Stimulated activated CD4-positive, alpha-beta T cell treated with anti-CD3 and anti-CD28 coated beads, Interleukin-12 subunit alpha, Interleukin-12 subunit beta, amount 100 ng/mL, for 4 hours (primary cell): ENCODE data around the gene ROR2.
"Not testable (repeated sequence)": the region's sequence is repeated elsewhere in the genome, so short reads cannot be mapped to it uniquely, and the experiment has no call there.

ENCODE experiments used
- DNase-seq: peaks from one replicate; pipeline ENCODE4 v3.0.0-alpha.2; 2020

ROR2 gene

GRCh38 chr9:91659529-91660495 lies 290.2 kb downstream of the ROR2 start:
- no peak for DNase-seq

GRCh38 chr9:91658513-91659105 lies 291.4 kb downstream of the ROR2 start:
- no peak for DNase-seq

GRCh38 chr9:91657501-91657900 lies 292.5 kb downstream of the ROR2 start:
- no peak for DNase-seq

GRCh38 chr9:91655658-91656057 lies 294.4 kb downstream of the ROR2 start:
- DNase-seq: no peak

- no peak for DNase-seq
These were observed 294.8 kb downstream of the ROR2 start for GRCh38 chr9:91655215-91655614.

- no peak for DNase-seq
These were observed 295.5 kb downstream of the ROR2 start for GRCh38 chr9:91654527-91654926.

GRCh38 chr9:91647371-91647770 lies 302.7 kb downstream of the ROR2 start:
- no peak for DNase-seq

GRCh38 chr9:91646702-91647101 lies 303.3 kb downstream of the ROR2 start:
- no peak for DNase-seq

GRCh38 chr9:91644433-91644832 lies 305.6 kb downstream of the ROR2 start:
- DNase-seq: no peak

- DNase-seq: no peak
These were observed 306.4 kb downstream of the ROR2 start for GRCh38 chr9:91643481-91644077.

- DNase-seq: no peak
These were observed 307.3 kb downstream of the ROR2 start for GRCh38 chr9:91642771-91643170.

GRCh38 chr9:91640428-91640827 lies 309.6 kb downstream of the ROR2 start:
- no peak for DNase-seq

- no peak for DNase-seq
These were observed 311.0 kb downstream of the ROR2 start for GRCh38 chr9:91639054-91639453.

- DNase-seq: not testable (repeated sequence)
These were observed 315.2 kb downstream of the ROR2 start for GRCh38 chr9:91634832-91635231.

- DNase-seq: no peak
These were observed 320.3 kb downstream of the ROR2 start for GRCh38 chr9:91629718-91630117.

- no peak for DNase-seq
These were observed 321.1 kb downstream of the ROR2 start for GRCh38 chr9:91628892-91629291.

- DNase-seq: no peak
These were observed 324.7 kb downstream of the ROR2 start for GRCh38 chr9:91625331-91625730.

GRCh38 chr9:91623004-91623403 lies 327.0 kb downstream of the ROR2 start:
- DNase-seq: no peak

GRCh38 chr9:91622121-91622520 lies 327.9 kb downstream of the ROR2 start:
- DNase-seq: not testable (repeated sequence)

GRCh38 chr9:91614044-91614443 lies 336.0 kb downstream of the ROR2 start:
- DNase-seq: not testable (repeated sequence)

- no peak for DNase-seq
These were observed 338.4 kb downstream of the ROR2 start for GRCh38 chr9:91611582-91611981.

GRCh38 chr9:91606255-91606995 lies 343.6 kb downstream of the ROR2 start:
- no peak for DNase-seq
